Measurements from ENCODE around the gene ZFAND2A. TPM values are rescaled to one million over a fixed set of nuclear protein-coding genes. Genes with fewer than 3 reads are reported as not detected.

ZFAND2A gene
- total RNA-seq, 1 experiment from 2014 or later: 19.1 TPM

- H3K36me3 ChIP-seq (ENCODE audit: control insufficient read depth in 1 of 2, insufficient read depth in 2 of 2, low read length in 2 of 2): no peaks in the 10 kb centered on the region
- no peak overlapping the region for H2AFZ ChIP-seq (ENCODE audit: low read depth, low read length, poor library complexity, severe bottlenecking)
- no TSS peak for BruUV-seq (replicated peaks)
- H3K79me2 ChIP-seq (ENCODE audit: insufficient read depth, low read length): no peaks in the 10 kb centered on the region
- ChIA-PET CTCF (interaction anchor here (1.0 kb wide), 1 partner anchor 12 kb away, joined by 3 read pairs; no protein-coding TSS in a partner anchor), POLR2A (no interaction called here), RAD21 (ENCODE audit: low non-redundant PET in 1 of 2, low total read pairs in 2 of 2, uncharacterized antibody in 2 of 2, unreplicated experiment in 2 of 2) (no interaction called here)
- no peak overlapping the region for H3K9ac ChIP-seq (ENCODE audit: low read length)
- no peaks in the 10 kb centered on the region for H3K9me3 ChIP-seq (ENCODE audit: control insufficient read depth in 1 of 2, insufficient read depth in 1 of 2, low read depth in 1 of 2, low read length in 2 of 2)
- intact Hi-C loops (cut with micrococcal nuclease): no loop called here
- H3K27ac ChIP-seq (ENCODE audit: low read depth, low read length): no peak overlapping the region
- no peaks in the 10 kb centered on the region for H4K20me1 ChIP-seq (ENCODE audit: insufficient read depth)
- TF ChIP-seq SIN3A (IDR thresholded peaks at IDR 0.05; ENCODE audit: low read depth): no peak
- TF ChIP-seq EGR1 (IDR thresholded peaks at IDR 0.05; ENCODE audit: low read depth): no peak
- no peak for TF ChIP-seq ZFX (IDR thresholded peaks at IDR 0.05)
- TF ChIP-seq ZNF274 (IDR thresholded peaks at IDR 0.05; ENCODE audit: low read depth, low read length): no peak
- TF ChIP-seq TCF7L2 (IDR thresholded peaks at IDR 0.05; ENCODE audit: borderline replicate concordance, extremely low read depth, insufficient read depth, insufficient read length): no peak
- TF ChIP-seq CEBPB (IDR thresholded peaks at IDR 0.05; ENCODE audit: low read depth): no peak
- no peak for TF ChIP-seq ATF3 (IDR thresholded peaks at IDR 0.05)
- TF ChIP-seq EZH2phosphoT487 (IDR thresholded peaks at IDR 0.05; ENCODE audit: borderline replicate concordance): no peak
- no peak for TF ChIP-seq SP1 (IDR thresholded peaks at IDR 0.05; ENCODE audit: low read depth)
- DNase-seq (ENCODE audit: low read depth, low spot score) (no peak), ATAC-seq (no peak)
- H3K4me1 ChIP-seq (ENCODE audit: control insufficient read depth in 1 of 2, insufficient read depth in 2 of 2, low read length in 2 of 2): no peaks in the 10 kb centered on the region; a peak in 1 of 4 replicates
- H3K9me2 ChIP-seq (ENCODE audit: insufficient read depth): no peaks in the 10 kb centered on the region
- no peak overlapping the region for H3K4me2 ChIP-seq (ENCODE audit: low read length)
- no peaks in the 10 kb centered on the region for H3K27me3 ChIP-seq (ENCODE audit: insufficient read depth, low read length)
- no peak overlapping the region for H3K4me3 ChIP-seq (replicated peaks in 1 of 2; ENCODE audit: low read depth in 1 of 2, low read length in 2 of 2)
Observed at GRCh38 chr7:1188720-1189294, 28.8 kb upstream of the ZFAND2A start.

- Histone ChIP-seq H3K4me3 (replicated peaks in 1 of 2; ENCODE audit: low read depth in 1 of 2, low read length in 2 of 2) (no peak overlapping the region), H2AFZ (ENCODE audit: low read depth, low read length, poor library complexity, severe bottlenecking) (no peak overlapping the region), H3K4me2 (ENCODE audit: low read length) (no peak overlapping the region), H3K27me3 (ENCODE audit: insufficient read depth, low read length) (no peaks in the 10 kb centered on the region), H4K20me1 (ENCODE audit: insufficient read depth) (no peaks in the 10 kb centered on the region), H3K27ac (ENCODE audit: low read depth, low read length) (no peak overlapping the region), H3K9ac (ENCODE audit: low read length) (no peak overlapping the region), H3K79me2 (ENCODE audit: insufficient read depth, low read length) (no peaks in the 10 kb centered on the region), H3K9me3 (ENCODE audit: control insufficient read depth in 1 of 2, insufficient read depth in 1 of 2, low read depth in 1 of 2, low read length in 2 of 2) (no peaks in the 10 kb centered on the region), H3K9me2 (ENCODE audit: insufficient read depth) (no peaks in the 10 kb centered on the region), H3K36me3 (ENCODE audit: control insufficient read depth in 1 of 2, insufficient read depth in 2 of 2, low read length in 2 of 2) (no peaks in the 10 kb centered on the region), H3K4me1 (ENCODE audit: control insufficient read depth in 1 of 2, insufficient read depth in 2 of 2, low read length in 2 of 2) (peaks cover 3 to 10% of the 10 kb centered on the region in 2 experiments; a peak in 3 of 4 replicates)
- POLR2A ChIA-PET: no interaction called here
- RAD21 ChIA-PET (ENCODE audit: low non-redundant PET in 1 of 2, low total read pairs in 2 of 2, uncharacterized antibody in 2 of 2, unreplicated experiment in 2 of 2): no interaction called here
- DNase-seq (ENCODE audit: low read depth, low spot score): no peak
- no peak for ATAC-seq
- intact Hi-C loops (cut with micrococcal nuclease): no loop called here
- TF ChIP-seq ATF3 (IDR thresholded peaks at IDR 0.05): no peak
- TF ChIP-seq EGR1 (IDR thresholded peaks at IDR 0.05; ENCODE audit: low read depth): no peak
- TF ChIP-seq CTCF (IDR thresholded peaks at IDR 0.05 in 2 of 3, conservative IDR thresholded peaks at IDR 0.05 in 1 of 3; ENCODE audit: borderline replicate concordance in 1 of 3, insufficient read depth in 1 of 3, low read depth in 2 of 3, low read length in 2 of 3): no peak
- no peak for TF ChIP-seq ZBTB33 (IDR thresholded peaks at IDR 0.05; ENCODE audit: extremely low read depth, insufficient replicate concordance, low read length)
- no peak for TF ChIP-seq JUND (IDR thresholded peaks at IDR 0.05)
- no peak for TF ChIP-seq RAD21 (IDR thresholded peaks at IDR 0.05; ENCODE audit: low read depth)
- no peak for TF ChIP-seq SP1 (IDR thresholded peaks at IDR 0.05; ENCODE audit: low read depth)
- TF ChIP-seq FOSL1 (IDR thresholded peaks at IDR 0.05; ENCODE audit: low read depth): no peak
- CTCF ChIA-PET: no interaction called here
- no TSS peak for BruUV-seq (replicated peaks)
Observed at GRCh38 chr7:1187127-1187526, 27.1 kb upstream of the ZFAND2A start.

Measured in HCT116 (cell line).